HG02588 (cell line): Measurements from ENCODE around the gene RPS3A.
"Not testable (repeated sequence)": the region's sequence is repeated elsewhere in the genome, so short reads cannot be mapped to it uniquely, and the experiment has no call there.

Source experiments
- ATAC-seq: cut with Tn5 transposase; IDR thresholded peaks from one replicate; pipeline ENCODE4 v1.9.1; 2021; ENCODE audit warnings: mild to moderate bottlenecking, moderate library complexity; ENCODE audit not compliant: unreplicated experiment

The RPS3A gene

DNA sequence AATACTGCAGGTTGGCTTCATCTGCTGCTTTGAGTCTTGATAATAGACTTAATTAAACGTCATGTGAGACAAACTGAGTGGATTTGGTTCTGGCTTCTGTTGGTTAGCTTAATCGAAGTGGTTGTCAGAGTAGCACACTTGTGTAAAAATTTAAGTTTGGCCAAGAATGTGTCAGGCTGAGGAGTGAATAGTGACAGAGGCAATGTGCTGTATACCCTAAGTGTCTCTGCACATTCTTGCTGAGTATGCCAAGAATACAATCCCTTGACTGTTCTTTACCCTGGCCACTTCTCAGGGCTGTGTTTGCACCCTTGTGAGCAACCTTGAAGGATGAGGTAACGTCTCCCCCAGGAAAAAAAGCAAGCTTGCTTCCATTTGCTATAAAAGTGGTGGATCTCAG is 14.9 kb downstream of the RPS3A start:
- no peak for ATAC-seq

DNA sequence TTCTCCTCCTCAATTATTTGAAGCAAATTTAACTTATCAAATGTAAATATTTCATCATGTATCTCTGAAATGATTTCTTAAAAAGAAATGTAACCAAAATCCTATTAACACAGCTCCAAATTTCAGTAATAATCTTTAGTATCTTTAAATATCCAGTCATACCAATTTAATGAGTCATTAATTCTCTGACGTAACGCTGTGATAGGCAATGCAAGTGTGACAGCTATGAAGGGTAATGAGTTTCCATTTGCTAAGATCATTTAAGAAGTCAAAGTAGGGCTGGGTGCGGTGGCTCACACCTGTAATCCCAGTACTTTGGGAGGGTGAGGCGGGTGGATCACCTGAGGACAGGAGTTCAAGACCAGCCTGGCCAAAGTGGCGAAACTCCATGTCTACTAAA is 15.6 kb downstream of the RPS3A start:
- no peak for ATAC-seq

- peak; percentile 91 for ATAC-seq
These were observed 18.0 kb downstream of the RPS3A start for GRCh38 chr4:151117371-151117962.

- no peak for ATAC-seq
These were observed 30.4 kb downstream of the RPS3A start for GRCh38 chr4:151129796-151130195.

- no peak for ATAC-seq
These were observed 33.9 kb downstream of the RPS3A start for GRCh38 chr4:151133311-151133710.

DNA sequence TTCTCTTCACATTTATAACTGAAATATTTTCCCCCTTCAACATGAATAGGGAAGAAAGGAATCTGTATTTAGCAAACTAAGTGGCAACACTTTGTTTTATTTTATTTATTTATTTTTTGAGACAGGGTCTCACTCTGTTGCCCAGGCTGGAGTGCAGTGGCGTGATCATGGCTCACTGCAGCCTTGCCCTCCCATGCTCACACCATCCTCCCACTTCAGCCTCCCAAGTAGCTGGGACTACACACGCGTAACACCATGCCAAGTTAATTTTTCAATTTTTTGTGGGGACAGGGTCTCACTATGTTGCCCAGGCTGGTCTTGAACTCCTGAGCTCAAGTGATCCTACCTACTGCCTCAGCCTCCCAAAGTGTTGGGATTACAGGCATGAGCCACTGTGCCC is 36.6 kb downstream of the RPS3A start:
- ATAC-seq, result not testable (repeated sequence)

GRCh38 chr4:151139814-151140213 is 40.4 kb downstream of the RPS3A start:
- no peak for ATAC-seq

- ATAC-seq, result no peak
These were observed 43.3 kb downstream of the RPS3A start for GRCh38 chr4:151142758-151143157.

DNA sequence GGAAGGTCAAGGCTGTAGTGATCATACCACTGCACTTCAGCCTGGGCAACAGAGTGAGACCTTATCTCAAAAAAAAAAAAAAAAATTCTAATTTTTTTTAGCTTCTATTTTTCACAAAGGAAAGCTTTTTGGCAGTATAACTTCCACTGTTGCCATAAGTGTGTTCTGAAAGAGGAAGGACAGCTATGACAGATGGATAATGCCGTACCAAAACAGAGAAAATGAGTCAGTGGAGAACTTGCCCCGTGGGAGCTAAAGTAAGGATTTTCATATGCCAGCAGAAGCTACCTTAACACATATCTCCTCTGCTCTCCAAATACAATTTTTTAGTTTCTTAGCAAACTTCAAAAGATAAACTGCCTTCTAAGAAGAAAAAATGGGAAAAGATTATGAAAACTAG is 43.7 kb downstream of the RPS3A start:
- no peak for ATAC-seq

DNA sequence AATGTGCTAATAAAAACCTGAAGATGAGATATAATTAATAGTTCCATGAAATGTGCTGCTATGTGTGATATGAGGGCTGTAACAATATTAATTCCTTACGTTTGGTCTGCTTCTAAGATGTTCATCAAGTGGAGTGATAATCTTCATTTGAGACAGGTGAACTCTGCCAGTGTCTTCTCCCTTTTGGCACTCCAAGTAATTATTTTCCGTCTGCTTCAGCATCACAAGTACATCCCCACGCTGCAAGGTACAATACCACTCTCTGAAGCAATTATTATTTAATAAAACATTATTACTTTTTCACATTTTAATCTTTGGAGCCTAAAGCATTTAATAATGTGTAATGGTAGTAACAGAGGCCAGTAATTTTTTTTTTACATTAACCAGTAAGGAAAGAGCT is 44.4 kb downstream of the RPS3A start:
- no peak for ATAC-seq

DNA sequence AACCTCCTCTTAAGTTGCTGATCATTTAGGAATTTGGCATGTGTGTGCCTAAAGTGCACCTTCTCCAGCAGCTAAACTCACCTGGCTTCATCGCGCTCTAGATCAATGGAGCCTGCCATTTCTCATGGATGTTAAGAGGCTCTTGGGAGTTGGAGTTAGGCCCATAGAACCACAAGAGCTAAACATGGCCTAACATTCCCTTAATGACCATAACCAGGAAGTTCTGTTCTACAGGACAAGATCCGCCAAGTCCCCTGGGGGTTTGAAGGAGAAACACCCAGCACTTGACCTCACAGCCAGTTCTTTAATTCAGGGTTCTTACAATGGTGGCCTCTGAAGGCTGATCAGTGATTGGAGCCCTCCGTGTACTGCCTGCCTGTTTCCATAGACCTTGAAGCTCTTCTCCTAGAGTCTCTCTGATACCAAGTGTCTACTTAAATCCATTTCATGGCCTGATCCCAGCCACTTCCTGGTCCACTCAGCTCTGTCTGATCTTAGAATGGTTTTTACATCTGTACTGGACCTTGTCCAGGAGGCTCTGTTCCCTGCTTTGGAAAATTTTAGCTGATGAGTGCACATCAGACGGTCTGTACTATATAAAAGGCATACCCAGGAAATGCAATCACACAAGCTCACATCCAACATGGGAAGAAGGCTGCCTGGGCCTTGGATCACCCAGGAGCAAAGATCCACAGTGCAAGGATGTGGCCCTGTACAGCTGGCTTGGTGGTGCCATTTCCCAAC is 45.1 kb downstream of the RPS3A start:
- ATAC-seq, result no peak

- no peak for ATAC-seq
These were observed 47.6 kb downstream of the RPS3A start for GRCh38 chr4:151147000-151147399.

DNA sequence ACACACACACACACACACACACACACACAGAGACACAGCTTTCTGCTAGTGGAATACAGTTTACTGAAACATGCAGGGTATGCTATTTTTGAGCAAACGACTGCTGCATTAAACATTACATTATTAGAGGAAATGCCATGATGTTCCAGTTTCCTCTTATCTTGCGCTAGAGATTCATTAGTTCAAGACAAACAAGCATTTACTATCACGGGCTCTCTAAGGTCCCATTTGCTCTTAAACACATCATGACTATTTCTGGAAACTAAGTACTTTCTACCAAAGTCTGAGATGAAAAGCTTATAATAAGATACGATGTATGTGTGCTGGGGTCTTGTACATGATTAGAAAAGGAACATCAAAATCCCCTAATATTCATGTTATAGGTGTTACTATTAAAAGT is 48.8 kb downstream of the RPS3A start:
- ATAC-seq, result no peak

- ATAC-seq, result no peak
These were observed 51.6 kb downstream of the RPS3A start for GRCh38 chr4:151150821-151151580.

DNA sequence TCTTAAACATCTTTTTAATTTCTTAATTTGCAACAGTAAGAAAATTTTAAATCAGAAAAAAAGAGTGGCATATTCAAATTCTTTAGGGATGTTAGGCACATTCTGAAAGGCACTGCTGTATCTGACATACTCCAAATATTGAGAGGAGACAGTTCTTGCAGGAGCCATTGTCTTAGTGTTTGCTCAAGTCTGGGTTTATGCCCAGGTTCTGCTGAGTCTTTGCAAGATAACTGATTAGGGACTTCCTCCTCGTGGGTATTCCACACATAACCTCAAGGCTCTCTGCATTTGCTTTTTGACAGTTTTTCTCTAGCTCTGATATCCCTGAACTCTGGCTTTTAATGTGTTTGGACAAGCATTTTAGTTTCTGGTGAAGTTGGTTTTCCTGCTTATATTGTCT is 52.6 kb downstream of the RPS3A start:
- ATAC-seq, result no peak

GRCh38 chr4:151153585-151153984 is 54.2 kb downstream of the RPS3A start:
- ATAC-seq, result no peak
